Esophagus muscularis mucosa (tissue), 4 donors: ENCODE measurements around the gene IL17F.

Experiments used
- CTCF ChIP-seq, 3 experiments: fragments of 200-600 bp in 2 of 3; fragments of 450-650 bp in 1 of 3; sonication (generic) in 2 of 3; IDR thresholded peaks; one replicate each; pipeline ENCODE4 v1.5.1; 2017 to 2019; ENCODE audit warnings: antibody characterized with exemption in 3 of 3, mild to moderate bottlenecking in 2 of 3, moderate library complexity in 1 of 3
- EP300 ChIP-seq: sonication (generic); formaldehyde crosslinking; IDR thresholded peaks from one replicate; pipeline ENCODE4 v1.6.1; 2017; ENCODE audit warnings: antibody characterized with exemption
- POLR2A ChIP-seq: fragments of 450-650 bp; IDR thresholded peaks from one replicate; pipeline ENCODE4 v1.6.1; 2017; ENCODE audit warnings: antibody characterized with exemption, moderate library complexity, mild to moderate bottlenecking, low read depth
- POLR2AphosphoS5 ChIP-seq, 2 donors: sonication (generic); formaldehyde crosslinking; IDR thresholded peaks; one replicate each; pipeline ENCODE4 v1.6.1; 2017; ENCODE audit warnings: antibody characterized with exemption in 2 of 2

GRCh38 chr6:52215787-52216186 is 28.5 kb downstream of the IL17F start:
- TF ChIP-seq POLR2A (no peak), CTCF (IDR thresholded peaks at IDR 0.05) (no peak), POLR2AphosphoS5 (IDR thresholded peaks at IDR 0.05) (no peak), EP300 (no peak)
